Measurements from ENCODE around the gene CHST12.

GRCh38 chr7:2360796-2361195 is 42.6 kb upstream of the CHST12 start:
- TF ChIP-seq CTCF (IDR thresholded peaks at IDR 0.05), result no peak
- TF ChIP-seq POLR2A (IDR thresholded peaks at IDR 0.05), result no peak

Measured in right lobe of liver (tissue), 4 donors.